ENCODE results near the gene ZNF784.

Gene ZNF784

DNA sequence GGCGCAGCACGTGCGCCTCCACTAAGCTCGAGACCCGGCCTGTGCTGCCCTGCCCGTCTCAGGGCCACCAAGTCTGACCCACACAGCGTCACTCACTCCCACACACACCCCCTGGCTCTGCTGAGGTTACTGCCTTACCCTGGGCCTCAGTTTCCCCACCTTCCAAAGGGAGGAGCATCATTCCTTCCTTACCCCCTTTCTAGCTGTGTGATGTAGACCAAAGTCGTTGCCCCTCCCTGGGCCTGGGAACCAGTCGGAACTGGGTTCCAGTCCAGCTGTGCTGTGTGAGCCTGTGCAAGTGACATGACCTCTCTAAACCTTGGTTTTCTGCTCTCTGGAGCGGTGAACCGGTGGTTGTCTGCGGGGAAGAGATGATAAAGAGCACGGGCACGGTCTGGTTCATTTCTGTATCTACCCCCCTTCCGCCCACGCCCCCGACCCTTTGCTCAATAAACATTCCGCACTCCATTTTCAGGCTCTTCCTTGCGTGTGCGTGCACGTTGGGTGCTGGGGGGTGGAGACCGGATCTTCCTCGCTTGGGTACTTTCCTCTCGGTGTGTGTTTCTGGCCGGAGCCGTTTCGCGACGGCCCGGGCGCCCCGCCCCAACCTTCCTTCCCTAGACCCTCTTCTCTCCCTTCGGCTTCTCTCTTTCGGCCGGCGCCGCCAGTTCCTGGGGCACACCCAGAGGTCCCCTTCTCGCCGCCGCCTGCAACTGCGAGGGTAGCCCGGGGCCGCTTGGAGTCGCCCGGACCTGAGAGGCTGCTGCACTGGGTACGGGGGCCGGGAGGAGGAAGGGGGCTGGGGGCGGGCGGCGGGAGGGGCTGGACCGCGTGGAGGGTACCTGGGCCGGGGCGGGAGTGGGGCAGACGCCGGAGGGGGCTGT is 18.9 kb upstream of the ZNF784 start, which contains the start of gene ZNF581:
ZNF581 (plus strand) TSS at position 647 of the 884 bp plus-strand sequence. CDS start 923 bp downstream, outside the sequence.
- DNase-seq, result peak; percentile 53 to 89 (median 70)

DNA sequence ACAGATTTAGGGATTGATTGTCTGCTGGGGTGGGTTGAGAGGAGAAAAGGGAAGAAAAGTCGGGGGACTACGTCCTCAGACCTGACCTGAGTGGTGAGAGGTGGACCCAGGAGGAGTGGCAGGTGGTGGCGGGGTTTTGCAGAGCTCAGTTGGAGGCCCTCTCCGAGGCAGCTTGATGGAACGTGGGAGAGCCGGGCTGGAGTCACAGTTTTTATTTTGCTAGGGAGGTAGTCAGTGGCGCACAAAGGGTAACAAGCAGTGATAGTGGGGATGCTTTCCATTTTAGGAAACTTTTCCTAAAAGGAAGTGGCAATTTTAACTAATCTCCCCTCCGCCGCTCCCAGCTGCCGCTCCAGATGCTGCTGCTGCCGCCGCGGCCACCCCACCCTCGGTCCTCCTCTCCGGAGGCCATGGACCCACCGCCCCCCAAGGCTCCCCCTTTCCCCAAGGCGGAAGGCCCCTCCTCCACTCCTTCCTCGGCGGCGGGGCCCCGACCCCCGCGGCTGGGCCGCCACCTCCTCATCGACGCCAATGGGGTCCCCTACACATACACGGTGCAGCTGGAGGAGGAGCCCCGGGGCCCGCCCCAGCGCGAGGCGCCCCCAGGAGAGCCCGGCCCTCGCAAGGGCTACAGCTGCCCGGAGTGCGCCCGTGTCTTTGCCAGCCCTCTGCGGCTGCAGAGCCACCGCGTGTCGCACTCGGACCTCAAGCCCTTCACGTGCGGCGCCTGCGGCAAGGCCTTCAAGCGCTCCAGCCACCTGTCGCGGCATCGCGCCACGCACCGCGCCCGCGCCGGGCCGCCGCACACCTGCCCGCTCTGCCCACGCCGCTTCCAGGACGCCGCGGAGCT is 18.0 kb upstream of the ZNF784 start:
- peak in 1 of 5 experiments; percentile 39 for DNase-seq

DNA sequence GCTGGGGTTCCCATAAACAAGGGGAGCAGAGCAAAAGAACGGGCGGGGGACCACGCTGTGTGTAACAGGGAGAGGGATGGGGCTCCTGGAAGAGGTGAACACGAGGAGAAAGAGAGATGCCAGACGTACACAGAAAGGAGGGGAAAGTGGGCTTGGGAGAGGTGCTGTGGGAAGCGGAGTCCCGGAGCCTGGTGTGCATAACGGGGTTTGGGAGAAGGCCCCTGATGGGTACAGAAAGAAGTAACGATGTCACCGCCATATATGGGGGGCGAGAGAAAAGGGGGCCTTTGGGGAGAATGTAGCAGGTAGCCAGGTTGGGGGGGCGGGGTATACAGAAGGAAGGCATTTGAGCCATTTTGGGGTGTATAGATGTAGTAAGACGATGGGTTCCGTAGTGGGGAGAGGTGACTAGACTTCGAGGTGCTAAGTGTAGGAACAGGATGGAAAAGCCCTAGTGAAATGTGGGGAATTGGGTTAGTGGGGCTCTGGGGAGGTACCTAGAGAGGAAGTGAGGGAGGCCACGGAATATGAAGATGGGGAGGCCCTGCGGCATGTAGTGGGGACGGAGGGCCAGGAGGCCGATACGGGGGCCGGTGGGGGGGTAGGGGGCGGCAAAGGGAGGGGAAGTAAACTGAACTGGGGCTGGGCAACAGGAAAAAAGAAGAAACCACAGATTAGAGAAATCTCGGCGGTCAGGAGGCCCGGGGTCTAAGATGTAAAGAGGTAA is 17.2 kb upstream of the ZNF784 start:
- peak in 2 of 5 experiments; percentile 39 to 59 for DNase-seq

DNA sequence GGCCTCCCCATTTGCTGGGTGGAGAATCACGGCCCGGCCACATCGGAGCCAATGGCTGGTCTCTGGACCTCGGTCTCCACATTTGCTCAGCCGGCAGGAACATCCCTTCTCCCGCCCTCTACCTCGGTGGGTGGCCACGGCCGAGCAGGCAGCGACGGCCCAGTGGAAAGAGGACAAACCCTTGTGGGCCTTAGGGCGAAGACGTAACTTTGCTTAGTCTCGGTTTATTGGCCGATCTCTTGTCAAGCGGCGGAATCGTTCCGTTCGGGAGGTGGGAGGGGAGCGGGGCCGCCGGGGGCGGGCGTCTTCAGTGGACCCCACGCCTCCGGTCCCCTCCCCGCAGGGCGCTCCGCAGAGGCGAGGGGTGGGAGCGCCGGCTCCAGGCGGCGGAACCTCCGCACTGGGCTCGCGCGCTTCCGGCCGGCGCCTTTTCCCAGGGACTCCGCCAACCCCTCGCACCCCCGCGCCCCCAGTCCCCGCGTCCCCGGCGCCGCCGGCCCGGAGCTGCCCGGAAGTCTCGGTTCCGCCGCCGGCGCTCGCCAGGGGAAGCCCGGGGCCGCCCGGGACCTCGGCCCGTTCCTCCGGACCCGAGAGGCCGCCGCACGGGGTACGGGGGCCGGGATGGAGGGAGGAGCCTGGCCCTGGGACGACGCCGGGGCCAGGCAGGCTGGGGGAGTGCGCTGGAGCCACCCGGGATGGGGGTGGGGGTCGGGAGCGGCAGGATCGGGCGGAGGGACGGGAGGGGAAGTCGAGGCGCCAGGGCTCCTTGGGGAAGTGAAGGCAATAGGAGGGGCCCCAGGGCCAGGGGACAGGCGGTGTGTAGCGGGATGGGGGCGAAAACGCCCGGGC is 16.4 kb upstream of the ZNF784 start, which contains the start of gene ZNF580:
ZNF580 (plus strand) TSS at position 426 of the 849 bp plus-strand sequence. CDS start 1,507 bp downstream, outside the sequence.
- DNase-seq, result peak in 4 of 5 experiments; percentile 31 to 78 (median 40)

DNA sequence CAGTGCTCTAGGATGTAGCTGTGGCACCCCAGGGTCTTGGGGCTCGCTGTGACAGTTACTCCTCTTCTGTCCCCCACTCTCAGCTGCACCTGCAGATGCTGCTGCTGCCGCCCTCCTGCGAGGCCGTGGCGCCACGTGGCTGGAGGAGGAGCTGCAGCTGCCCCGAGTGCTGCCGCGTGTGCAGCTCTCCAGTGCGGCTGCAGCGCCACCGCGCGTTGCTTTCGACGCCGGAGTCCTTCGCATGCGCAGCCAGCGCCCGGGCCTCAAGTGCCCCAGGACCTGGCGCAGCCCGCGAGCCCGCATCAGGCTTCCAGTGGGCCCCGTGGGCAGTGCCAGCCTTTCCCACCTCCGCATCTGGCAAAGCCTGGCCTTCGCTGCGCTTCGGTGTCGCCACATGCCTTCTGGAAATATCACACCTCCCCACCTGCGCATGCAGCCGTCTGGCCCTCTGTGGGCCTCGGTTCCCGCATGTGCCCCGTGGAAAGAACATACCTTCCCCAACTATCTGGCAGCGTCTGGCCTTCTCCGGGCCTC is 15.7 kb upstream of the ZNF784 start:
- peak; percentile 47 to 91 (median 64) for DNase-seq

DNA sequence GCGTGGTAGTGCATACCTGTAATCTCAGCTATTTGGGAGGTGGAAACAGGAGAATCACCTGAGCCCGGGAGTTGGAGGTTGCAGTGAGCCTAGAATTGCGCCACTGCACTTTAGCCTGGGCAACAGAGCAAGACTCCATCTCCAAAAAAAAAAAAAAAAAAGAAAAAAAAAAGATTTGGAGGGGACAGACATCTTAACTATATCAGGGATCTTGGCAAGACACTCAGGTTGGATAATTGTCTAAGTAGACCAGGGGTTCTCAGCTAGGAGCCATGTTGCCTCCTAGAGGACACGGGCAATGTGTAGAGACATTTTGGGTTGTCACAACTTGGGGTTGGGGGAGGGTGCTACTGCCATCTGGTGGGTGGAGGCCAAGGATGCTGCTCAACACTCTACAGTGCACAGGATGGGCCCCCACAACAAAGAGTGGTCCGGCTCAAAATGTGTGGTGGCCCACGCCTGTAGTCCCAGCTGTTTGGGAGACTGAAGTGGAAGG is 14.5 kb upstream of the ZNF784 start:
- DNase-seq, result peak in 4 of 5 experiments; percentile 43 to 83 (median 48)

DNA sequence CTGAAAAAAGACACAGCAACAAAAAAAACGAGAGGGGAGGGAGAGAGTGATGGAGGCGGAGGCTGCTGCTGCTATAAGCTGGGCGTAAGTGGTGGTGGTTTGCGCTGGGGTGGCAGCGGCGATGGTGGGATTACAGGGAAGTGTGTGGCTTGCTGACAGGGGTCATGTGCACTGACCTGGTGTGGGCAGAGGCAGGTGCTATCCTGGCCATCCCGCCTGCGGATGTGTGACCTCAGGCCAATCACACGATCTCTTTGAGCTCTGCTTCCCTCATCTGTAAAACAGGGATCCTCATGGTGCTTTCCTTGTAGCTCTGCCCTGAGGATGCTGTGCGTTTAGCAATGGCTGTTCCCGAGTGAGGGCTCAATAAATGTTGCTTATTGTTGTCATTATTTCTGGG is 13.2 kb upstream of the ZNF784 start:
- DNase-seq, result no peak

DNA sequence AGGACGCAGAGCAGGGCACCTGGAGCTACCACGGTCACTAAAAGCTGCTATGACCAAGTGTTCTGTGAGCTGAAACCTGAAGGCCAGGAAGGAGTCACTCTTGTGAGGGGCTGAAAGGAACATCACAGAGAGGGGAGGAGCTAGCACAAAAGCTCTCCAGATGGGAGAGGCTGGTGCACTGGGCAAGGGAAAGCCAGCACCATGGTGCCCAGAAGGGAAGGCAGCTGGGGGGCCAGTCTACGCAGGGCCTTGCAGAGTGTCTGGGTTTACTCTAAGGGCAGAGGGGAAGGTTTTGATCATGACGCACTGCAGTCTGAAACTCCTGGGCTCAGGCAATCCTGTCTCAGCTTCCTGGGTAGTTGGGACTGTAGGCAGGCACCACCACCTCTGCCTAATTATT is 12.4 kb upstream of the ZNF784 start:
- no peak for DNase-seq

DNA sequence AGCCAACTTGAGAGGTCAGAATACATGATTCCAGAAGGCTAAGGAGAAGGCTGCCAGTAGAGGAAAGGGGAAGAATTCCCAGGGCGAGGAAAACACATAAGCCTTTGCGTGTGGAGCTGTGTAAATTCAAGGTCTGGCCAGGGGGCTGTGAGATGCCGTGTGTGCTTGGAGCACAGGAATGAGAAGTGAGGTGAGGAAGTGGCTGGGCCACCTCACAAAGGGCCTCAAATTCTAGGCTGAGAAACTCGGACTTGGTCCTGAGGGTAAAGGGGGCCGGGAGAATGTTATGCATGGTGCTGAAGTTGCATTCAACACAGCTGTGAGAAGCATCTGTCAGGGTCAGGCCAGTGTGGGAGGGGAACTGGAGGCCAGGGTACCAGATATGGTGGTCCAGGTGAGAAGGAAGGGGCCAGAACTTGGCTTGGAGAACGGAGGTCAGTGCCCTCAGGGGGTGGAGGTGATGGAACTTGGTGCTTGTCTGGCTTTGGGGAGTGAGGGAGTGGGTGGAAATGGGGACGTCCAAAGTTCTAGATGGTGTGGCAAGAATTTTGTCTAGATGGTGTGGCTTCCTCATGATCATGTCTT is 11.6 kb upstream of the ZNF784 start:
- DNase-seq, result no peak

DNA sequence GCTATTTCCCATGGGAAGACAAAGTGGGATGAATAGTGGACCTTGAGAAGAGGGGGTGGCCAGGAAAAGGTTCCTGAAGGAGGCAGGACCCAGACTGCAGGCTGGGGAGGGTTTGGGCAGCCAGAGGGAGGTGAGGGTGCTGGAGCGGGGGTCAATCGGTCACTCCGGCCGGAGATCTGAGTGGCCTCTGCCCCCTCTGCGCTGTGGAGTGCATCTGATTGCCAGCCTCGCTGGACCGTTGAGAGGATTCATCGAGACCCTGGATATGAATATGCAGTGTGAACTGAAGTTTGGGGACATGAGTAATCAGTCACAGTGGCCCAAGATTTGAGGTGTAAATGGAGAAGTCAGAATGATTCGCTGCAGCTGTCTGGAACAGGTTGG is 11.0 kb upstream of the ZNF784 start:
- no peak for DNase-seq

DNA sequence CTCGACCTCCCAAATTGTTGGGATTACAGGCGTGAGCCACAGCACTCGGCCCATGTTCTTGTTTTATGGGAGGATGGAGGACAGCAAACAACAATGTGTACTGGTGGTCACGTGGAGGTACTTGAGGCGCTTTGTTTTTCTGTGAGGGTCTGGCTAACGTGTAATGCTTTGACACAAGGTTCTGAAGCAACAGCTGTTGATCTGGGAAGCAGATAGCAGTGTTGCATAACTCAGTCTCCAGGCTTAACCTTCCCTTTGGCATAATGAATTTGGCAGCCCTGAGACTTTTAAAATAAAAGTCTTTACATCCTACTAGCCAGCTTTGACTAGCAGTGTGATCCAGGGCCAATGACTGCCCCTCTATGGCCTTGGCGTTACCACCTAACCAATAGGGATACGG is 9.5 kb upstream of the ZNF784 start:
- no peak for DNase-seq

DNA sequence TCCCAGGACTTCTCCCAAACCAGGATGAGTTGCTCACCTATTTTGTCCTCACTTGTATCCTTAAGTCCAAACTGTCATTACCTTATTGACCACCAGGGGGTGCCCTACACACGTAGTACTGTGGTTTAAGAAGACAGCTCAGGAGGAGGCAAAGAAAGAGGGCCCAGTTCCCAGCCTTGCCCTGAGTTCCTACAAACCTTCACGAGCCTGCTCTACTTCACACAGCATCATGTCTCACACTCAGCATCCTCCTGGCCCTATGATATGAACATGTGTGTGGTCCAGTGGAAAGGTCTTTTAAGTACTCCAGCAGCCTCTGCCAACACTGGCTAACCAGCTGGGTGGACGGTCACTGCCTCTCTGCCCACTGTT is 8.1 kb upstream of the ZNF784 start:
- peak in 4 of 5 experiments; percentile 78 to 91 (median 78) for DNase-seq

DNA sequence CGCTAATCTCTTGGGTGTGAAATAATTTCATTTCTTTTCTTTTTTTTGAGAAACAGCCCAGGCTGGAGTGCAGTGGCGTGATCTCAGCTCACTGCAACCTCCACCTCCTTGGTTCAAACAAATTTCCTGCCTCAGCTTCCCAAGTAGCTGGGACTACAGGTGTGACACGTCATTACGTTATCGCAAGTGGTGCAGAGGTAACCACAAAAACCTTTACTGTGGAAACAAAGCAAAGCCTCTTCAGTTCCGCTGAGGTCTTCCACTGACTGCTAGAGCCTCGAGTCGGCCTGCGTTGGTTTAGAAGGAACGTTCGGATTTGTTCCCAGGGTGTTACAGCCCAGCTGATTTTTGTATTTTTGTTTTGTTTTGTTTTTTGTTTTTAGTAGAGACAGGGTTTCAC is 2.0 kb upstream of the ZNF784 start:
- DNase-seq, result peak in 3 of 5 experiments; percentile 59 to 94 (median 83)

DNA sequence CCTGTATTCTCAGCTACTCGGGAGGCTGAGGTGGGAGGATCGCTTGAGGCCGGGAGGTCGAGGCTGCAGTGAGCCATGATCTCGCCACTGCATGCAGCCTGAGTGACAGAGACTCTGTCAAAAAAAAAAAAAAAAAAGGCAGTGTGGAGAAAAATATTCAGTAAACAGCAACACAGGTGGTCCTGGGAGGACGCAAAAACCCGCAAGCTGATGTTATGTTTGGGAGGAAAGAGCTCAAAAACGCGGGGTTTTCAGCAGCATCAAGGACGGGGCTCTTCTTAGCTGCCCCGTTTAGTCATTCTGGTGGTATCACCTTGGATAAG is 599 bp upstream of the ZNF784 start:
- no peak for DNase-seq

DNA sequence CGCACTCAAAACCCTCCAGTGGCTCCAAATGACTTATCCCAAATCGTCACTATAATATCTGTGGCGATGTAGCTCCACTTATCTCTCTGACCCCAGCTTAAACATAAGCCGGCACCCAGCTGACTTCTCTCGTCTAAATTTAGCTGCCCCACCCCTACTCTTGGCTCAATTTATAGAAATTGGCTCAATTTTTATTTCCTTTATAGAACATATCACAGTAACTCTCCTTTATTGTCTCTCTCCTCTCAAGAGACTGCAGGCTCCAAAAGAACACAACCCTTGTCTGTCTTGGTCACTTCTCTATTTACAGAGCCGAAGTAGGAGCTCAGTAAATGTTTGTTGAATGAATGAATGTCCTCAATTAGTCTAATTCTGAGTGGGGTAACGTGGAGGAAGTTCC is 805 bp downstream of the ZNF784 start:
- DNase-seq, result no peak

DNA sequence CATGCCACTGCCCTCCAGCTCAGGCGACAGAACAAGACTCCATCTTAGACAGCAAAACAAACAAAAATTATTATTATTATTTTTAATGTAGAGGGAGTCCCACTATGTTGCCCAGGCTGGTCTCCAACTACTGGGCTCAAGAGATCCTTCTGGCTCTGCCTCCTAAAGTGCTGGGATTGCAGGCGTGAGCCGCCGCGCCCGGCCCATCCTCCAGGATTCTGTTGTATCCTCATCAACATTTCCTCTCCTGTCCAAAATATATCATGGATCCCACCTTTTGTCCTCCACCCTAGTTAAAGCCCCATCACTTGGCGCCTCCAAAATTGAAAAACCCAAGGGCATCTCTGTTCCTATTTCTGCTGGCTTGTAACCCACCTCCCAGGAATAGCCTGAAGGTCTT is 1.2 kb downstream of the ZNF784 start:
- no peak for DNase-seq

DNA sequence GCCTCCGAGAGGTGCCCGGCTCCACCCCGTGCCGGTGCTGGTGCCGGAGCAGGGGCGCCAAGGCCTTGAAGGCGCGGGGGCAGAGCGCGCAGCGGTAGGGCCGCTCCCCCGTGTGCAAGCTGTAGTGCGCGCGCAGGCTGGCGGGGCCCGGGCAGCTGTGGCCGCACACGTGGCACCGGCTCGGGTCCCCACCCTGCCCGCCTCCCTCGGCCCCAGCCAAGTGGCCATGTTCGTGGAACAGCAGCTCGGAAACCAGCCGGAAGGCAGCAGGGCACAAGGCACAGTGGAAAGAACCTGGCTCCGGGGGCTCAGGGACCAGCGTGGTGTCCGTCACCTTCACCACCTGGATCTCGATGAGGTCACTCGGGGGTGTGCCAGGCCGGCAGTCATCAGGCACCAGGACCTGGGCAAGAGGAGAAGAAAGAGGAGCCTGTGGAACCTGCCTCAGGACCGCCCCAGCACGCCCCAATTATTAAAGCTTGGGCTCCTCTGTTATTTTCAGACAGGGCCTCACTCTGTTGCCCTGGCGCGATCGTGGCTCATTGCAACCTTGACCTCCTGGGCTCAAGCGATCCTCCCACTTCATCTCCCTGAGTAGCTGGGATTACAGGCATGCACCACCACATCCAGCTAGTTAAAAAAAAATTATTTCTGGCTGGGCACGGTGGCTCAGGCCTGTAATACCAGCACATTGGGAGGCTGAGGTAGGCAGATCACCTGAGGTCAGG is 2.0 kb downstream of the ZNF784 start:
- no peak for DNase-seq

DNA sequence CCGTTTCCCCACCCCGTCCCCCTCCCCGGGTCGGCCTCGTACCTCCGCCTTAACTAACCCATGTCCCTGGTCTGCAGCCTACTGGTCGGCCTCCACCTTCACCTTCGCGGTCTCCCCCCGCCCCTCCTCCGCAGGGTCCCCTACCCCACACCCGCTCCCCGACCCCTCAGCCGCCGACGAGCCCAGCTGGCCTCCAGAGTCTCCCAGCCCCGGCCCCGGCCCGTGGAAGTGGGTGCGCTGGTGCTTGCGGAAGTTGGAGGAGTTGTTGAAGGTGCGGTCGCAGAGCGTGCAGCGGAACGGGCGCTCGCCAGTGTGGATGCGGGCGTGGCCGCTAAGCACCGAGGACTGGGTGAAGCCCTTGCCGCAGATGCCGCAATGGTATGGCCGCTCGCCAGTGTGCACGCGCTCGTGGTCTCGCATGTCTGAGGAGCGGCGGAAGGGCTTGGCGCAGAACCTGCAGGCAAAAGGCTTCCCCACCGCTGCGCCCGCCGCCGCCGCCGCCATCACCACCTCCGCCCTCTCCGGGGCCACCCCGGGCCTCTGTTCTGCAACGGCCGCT is 2.6 kb downstream of the ZNF784 start:
- DNase-seq, result no peak

DNA sequence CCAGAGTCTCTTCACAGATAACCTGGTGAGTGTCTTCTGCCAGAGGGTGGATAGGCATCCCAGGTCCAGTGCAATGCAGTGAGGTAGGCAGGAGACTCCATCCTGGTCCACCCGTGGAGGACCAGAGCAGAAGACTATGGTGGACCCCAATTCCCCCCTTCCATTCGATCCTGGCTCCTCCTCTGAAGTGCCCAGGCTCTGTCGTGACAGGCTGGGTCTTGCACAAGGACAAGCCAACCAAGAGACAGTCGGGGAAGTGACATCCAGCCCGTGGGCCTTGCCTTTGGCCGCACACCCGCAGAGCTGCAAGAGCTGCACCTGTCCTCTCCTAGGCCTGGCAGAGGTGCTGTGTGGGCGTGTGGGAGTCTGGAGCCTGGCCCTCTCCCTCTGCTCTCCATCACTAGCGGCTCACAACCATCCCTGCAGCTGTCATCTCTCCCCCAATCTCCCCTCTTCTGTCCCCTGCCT is 3.1 kb downstream of the ZNF784 start:
- no peak for DNase-seq

Measured in T-helper 2 cell (primary cell).